Effector memory CD4-positive, alpha-beta T cell (primary cell): ENCODE measurements around the gene HEG1.
A peak's percentile ranks its signal among the peaks of the same experiment; 100 is the strongest.

Experiments used
- DNase-seq, 3 donors: peaks; one replicate each; pipeline ENCODE4 v3.0.0-alpha.2; 2020
- H3K27ac ChIP-seq: 2 replicates; pipeline ENCODE4 v1.7.0; 2013; ENCODE audit warnings: mild to moderate bottlenecking, low read length, moderate library complexity; ENCODE audit not compliant: insufficient read depth, poor library complexity, severe bottlenecking
- H3K27me3 ChIP-seq: replicated peaks from 2 replicates; pipeline ENCODE4 v1.7.0; 2013; ENCODE audit warnings: mild to moderate bottlenecking, low read length; ENCODE audit not compliant: insufficient read depth, control insufficient read depth, poor library complexity, severe bottlenecking
- H3K36me3 ChIP-seq: 2 replicates; pipeline ENCODE4 v1.7.0; 2013; ENCODE audit warnings: mild to moderate bottlenecking, low read length, moderate library complexity; ENCODE audit not compliant: control insufficient read depth, insufficient read depth
- H3K4me1 ChIP-seq: 2 replicates; pipeline ENCODE4 v1.7.0; 2013; ENCODE audit warnings: low read length, mild to moderate bottlenecking; ENCODE audit not compliant: control insufficient read depth, insufficient read depth, poor library complexity, severe bottlenecking
- H3K4me3 ChIP-seq: 2 replicates; pipeline ENCODE4 v1.7.0; 2013; ENCODE audit warnings: low read length, low read depth, mild to moderate bottlenecking; ENCODE audit not compliant: insufficient read depth, poor library complexity, severe bottlenecking
- H3K9me3 ChIP-seq: 2 replicates; pipeline ENCODE4 v1.7.0; 2013; ENCODE audit warnings: mild to moderate bottlenecking, low read length, moderate library complexity; ENCODE audit not compliant: control insufficient read depth

Gene HEG1

GRCh38 chr3:125003369-125003853, 52.4 kb downstream of the HEG1 start:
- no peak overlapping the region for H3K4me3 ChIP-seq
- no peaks in the 10 kb centered on the region for H3K27me3 ChIP-seq
- DNase-seq, result no peak
- H3K27ac ChIP-seq, result no peak overlapping the region
- no peaks in the 10 kb centered on the region for H3K9me3 ChIP-seq
- H3K4me1 ChIP-seq, result no peaks in the 10 kb centered on the region
- H3K36me3 ChIP-seq, result peaks cover 79% of the 10 kb centered on the region

GRCh38 chr3:125002414-125003368, 53.1 kb downstream of the HEG1 start:
- H3K9me3 ChIP-seq, result no peaks in the 10 kb centered on the region
- peak overlapping the region; percentile 7 for H3K27ac ChIP-seq
- H3K4me3 ChIP-seq, result no peak overlapping the region
- no peaks in the 10 kb centered on the region for H3K27me3 ChIP-seq
- H3K36me3 ChIP-seq, result peaks cover 79% of the 10 kb centered on the region
- H3K4me1 ChIP-seq, result no peaks in the 10 kb centered on the region
- DNase-seq, result no peak

GRCh38 chr3:125001557-125002413, 54.0 kb downstream of the HEG1 start:
- Histone ChIP-seq H3K9me3 (no peaks in the 10 kb centered on the region), H3K4me3 (no peak overlapping the region), H3K36me3 (peaks cover 81% of the 10 kb centered on the region), H3K27ac (no peak overlapping the region), H3K27me3 (no peaks in the 10 kb centered on the region), H3K4me1 (no peaks in the 10 kb centered on the region)
- no peak for DNase-seq

- no peak for DNase-seq
- H3K36me3 ChIP-seq, result peaks cover 78% of the 10 kb centered on the region
- H3K27me3 ChIP-seq, result no peaks in the 10 kb centered on the region
- H3K4me1 ChIP-seq, result no peaks in the 10 kb centered on the region
- H3K9me3 ChIP-seq, result no peaks in the 10 kb centered on the region
- H3K27ac ChIP-seq, result no peak overlapping the region
- H3K4me3 ChIP-seq, result no peak overlapping the region
Measured at GRCh38 chr3:125000661-125001060, 55.1 kb downstream of the HEG1 start.

- Histone ChIP-seq H3K4me1 (no peaks in the 10 kb centered on the region), H3K27ac (no peak overlapping the region), H3K27me3 (no peaks in the 10 kb centered on the region), H3K36me3 (peaks cover 78% of the 10 kb centered on the region), H3K4me3 (no peak overlapping the region), H3K9me3 (no peaks in the 10 kb centered on the region)
- no peak for DNase-seq
Measured at GRCh38 chr3:124999897-125000435, 55.8 kb downstream of the HEG1 start.

GRCh38 chr3:124999317-124999716, 56.5 kb downstream of the HEG1 start:
- Histone ChIP-seq H3K9me3 (no peaks in the 10 kb centered on the region), H3K4me1 (no peaks in the 10 kb centered on the region), H3K27ac (no peak overlapping the region), H3K4me3 (no peak overlapping the region), H3K27me3 (no peaks in the 10 kb centered on the region), H3K36me3 (peaks cover 78% of the 10 kb centered on the region)
- DNase-seq, result no peak

GRCh38 chr3:124998247-124998630, 57.6 kb downstream of the HEG1 start:
- Histone ChIP-seq H3K4me3 (no peak overlapping the region), H3K27ac (no peak overlapping the region), H3K27me3 (no peaks in the 10 kb centered on the region), H3K36me3 (peaks cover 78% of the 10 kb centered on the region), H3K4me1 (no peaks in the 10 kb centered on the region), H3K9me3 (no peaks in the 10 kb centered on the region)
- no peak for DNase-seq

GRCh38 chr3:124997303-124998246, 58.2 kb downstream of the HEG1 start:
- DNase-seq, result no peak
- no peaks in the 10 kb centered on the region for H3K4me1 ChIP-seq
- H3K36me3 ChIP-seq, result peaks cover 78% of the 10 kb centered on the region
- H3K27me3 ChIP-seq, result no peaks in the 10 kb centered on the region
- no peak overlapping the region for H3K27ac ChIP-seq
- no peaks in the 10 kb centered on the region for H3K9me3 ChIP-seq
- H3K4me3 ChIP-seq, result no peak overlapping the region

GRCh38 chr3:124995460-124995994, 60.3 kb downstream of the HEG1 start:
- H3K9me3 ChIP-seq, result no peaks in the 10 kb centered on the region
- H3K4me1 ChIP-seq, result no peaks in the 10 kb centered on the region
- no peak overlapping the region for H3K4me3 ChIP-seq
- peaks cover 67% of the 10 kb centered on the region for H3K36me3 ChIP-seq
- DNase-seq, result peak; percentile 5 to 14 (median 10)
- H3K27me3 ChIP-seq, result no peaks in the 10 kb centered on the region
- H3K27ac ChIP-seq, result no peak overlapping the region
